Mucosa of gallbladder (tissue), 1 donor: ENCODE data around the gene PDILT. TPM values are rescaled to one million over a fixed set of nuclear protein-coding genes. Genes with fewer than 3 reads are reported as not detected.
"Not testable (repeated sequence)": the region's sequence is repeated elsewhere in the genome, so short reads cannot be mapped to it uniquely, and the experiment has no call there.

Experiments used
- DNase-seq: peaks from one replicate; pipeline ENCODE4 v3.0.0-alpha.2; 2020; ENCODE audit warnings: low spot score
- total RNA-seq: library from RNA; stranded (reverse); gene quantifications from one replicate; pipeline ENCODE4 v1.2.1, GENCODE V29; 2021
- donor health status: DM: no; HTN: no; CAD: no.

Gene PDILT
- total RNA-seq, 1 donor from 2014 or later: not detected

DNA sequence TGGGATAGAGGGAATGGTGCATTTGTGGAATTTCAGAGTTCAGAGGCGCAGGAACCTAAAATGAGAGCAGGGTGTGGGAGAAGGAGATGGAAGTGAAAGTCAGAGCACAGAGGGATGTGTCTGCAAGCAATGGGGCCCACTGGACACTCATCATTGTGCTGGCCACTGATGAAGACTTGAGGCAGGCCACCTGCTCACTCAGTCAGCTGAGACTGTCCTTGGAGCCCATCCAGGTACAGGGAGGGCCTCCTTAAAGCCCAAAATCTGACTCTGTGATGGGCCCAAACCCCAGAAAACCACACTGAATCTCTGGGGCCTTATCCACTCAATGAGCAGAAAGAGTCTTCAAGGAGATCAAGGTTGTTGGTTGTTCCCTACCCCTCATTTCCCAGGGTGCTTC lies 82.9 kb downstream of the PDILT start:
- no peak for DNase-seq

- not testable (repeated sequence) for DNase-seq
Measured at GRCh38 chr16:20321051-20321450, 83.5 kb downstream of the PDILT start.

DNA sequence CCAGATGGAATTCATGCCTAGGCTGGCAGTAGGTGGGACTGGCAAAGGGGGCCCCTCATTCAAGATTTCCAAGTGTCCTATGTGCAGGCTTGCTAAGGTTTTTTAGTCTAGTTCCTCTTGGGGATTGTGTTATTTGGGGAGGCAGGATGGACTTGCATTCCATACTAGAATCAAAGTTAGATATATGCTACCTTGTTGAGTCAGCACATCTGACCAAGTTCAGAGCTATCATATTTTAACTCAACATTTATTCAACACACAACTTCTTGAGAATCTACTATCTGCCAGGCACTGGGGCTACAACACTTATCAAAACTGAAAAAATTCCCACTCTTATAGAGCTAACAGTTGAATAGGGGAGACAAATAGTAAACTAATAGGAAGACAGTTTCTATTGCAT lies 83.9 kb downstream of the PDILT start:
- no peak for DNase-seq

GRCh38 chr16:20320178-20320577 lies 84.4 kb downstream of the PDILT start:
- no peak for DNase-seq

- no peak for DNase-seq
Measured at GRCh38 chr16:20319406-20319805, 85.1 kb downstream of the PDILT start.

DNA sequence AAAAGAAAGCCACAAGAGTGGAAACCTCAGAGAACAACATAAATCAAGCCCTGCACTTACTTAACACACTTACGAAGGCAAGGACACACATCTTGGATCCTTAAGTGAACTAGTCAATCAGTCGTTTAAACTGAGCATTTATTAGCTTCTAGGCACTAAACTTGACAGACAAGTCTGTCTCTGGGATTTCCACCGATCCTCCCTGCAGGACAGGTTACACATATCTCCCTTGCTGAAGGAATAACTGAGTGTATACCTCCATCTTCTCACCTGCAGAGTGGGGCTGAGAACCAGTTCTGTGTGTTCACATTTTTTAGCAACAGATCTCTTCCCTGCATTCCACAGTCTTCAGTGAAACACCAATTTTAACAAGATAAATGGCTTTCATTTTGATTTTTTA lies 86.1 kb downstream of the PDILT start:
- DNase-seq: no peak

- no peak for DNase-seq
Measured at GRCh38 chr16:20318006-20318405, 86.5 kb downstream of the PDILT start.

- no peak for DNase-seq
Measured at GRCh38 chr16:20317117-20317516, 87.4 kb downstream of the PDILT start.

- DNase-seq: no peak
Measured at GRCh38 chr16:20316715-20317114, 87.8 kb downstream of the PDILT start.

DNA sequence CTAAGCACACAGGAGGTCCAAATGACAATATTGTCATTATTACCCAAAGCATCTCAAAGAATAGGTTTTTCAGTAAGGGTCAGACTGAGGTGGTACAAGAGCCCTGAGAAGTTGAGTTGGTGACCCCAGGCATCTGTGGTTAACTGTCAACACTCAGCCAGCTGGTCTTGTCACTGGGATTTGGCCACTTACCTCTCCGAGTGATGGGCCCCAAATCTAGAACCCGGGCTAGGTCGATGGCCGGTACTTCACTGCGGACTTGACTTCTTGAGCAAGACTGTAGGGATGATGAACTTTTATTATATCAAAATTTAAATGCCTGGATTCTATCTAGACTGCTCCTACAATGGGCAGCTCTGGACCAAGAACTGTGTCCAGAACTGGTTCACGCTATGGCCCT lies 88.8 kb downstream of the PDILT start:
- DNase-seq: no peak

DNA sequence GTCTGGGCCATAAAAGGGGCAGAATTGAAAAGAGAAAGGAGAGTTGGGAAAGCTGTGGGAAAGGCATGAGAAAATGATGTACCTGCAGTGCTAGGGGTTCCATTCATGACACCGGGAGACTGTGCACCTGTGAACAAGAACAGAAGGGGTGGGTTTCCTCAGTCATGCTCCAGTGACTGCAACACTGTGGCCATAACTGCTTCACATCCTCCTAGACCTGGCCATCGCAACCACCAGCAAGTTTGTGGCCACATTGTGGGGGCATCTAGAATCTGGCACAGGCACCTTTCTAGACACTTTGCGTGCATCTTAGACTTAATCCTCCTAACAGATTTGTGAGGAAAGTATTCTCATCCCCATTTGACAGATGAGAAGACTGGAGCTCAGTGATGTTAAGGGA lies 90.0 kb downstream of the PDILT start:
- no peak for DNase-seq

- DNase-seq: no peak
Measured at GRCh38 chr16:20313741-20314140, 90.8 kb downstream of the PDILT start.

DNA sequence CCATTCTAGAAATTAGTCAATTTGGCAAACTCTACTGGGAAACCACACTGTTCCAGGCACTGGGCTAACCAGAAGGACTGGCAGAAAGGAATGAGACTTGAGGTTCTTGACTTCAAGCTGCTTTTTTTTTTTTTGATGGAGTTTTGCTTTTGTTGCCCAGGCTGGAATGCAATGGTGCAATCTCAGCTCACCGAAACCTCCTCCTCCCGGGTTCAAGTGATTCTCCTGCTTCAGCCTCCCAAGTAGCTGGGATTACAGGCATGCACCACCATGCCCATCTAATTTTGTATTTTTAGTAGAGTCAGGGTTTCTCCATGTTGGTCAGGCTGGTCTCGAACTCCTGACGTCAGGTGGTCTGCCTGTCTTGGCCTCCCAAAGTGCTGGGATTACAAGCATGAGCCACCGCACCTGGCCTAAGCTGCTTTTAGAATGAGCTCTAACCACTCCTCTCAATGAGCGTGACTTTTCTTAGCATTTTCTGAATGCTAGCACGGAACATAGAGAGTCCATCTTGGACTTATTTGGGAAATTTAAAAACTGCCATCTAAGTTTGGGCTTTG lies 91.9 kb downstream of the PDILT start:
- DNase-seq: not testable (repeated sequence)

GRCh38 chr16:20311548-20311947 lies 93.0 kb downstream of the PDILT start:
- DNase-seq: no peak

GRCh38 chr16:20310421-20311395 lies 93.8 kb downstream of the PDILT start:
- no peak for DNase-seq

DNA sequence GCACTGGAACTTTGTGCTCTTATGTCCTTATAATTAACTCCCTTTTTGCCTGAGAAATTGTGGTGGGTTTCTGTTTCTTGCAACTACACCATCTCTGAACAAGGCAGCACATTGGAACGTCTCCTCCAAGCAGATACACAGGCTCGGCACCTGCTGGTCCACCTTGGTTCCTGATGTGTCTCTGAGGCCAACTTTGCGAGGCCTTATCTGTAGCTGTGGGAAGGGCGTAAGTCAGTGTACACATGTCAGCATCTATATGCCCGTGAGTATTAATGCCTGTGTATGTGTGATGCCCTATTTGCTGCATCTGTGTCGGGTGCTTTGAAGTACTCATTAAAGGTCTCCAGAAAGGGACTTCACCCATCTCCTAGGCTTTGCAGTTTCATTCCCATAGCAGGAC lies 94.8 kb downstream of the PDILT start:
- DNase-seq: no peak

Other genes starting within 250 kb of the PDILT start
- 558 TPM for gene GP2, start 77.2 kb downstream of the PDILT start, total RNA-seq
- gene UMOD, start 52.0 kb downstream of the PDILT start, total RNA-seq: 0.60 TPM
- 2.6 TPM for gene ACSM5, start 4.8 kb upstream of the PDILT start, total RNA-seq
- gene ACSM2A, start 46.8 kb upstream of the PDILT start, total RNA-seq: 0.26 TPM
- gene ACSM2B, start 171.6 kb upstream of the PDILT start, total RNA-seq: 0.17 TPM